ENCODE measurements around the gene SUPT20HL2. TPM values are rescaled to one million over a fixed set of nuclear protein-coding genes. Genes with fewer than 3 reads are reported as not detected.
A peak's percentile ranks its signal among the peaks of the same experiment; 100 is the strongest.
"Not testable (repeated sequence)": the region's sequence is repeated elsewhere in the genome, so short reads cannot be mapped to it uniquely, and the experiment has no call there.

The SUPT20HL2 gene
- total RNA-seq, 1 experiment from 2014 or later = not detected

- DNase-seq = peak; percentile 83
Measured at GRCh38 chrX:24311507-24312248, 2.2 kb downstream of the SUPT20HL2 start.

GRCh38 chrX:24310916-24311315, 3.0 kb downstream of the SUPT20HL2 start:
- H3K9ac ChIP-seq (ENCODE audit: extremely low read depth, insufficient read length, low read length); H3K36me3 Mint-ChIP-seq (ENCODE audit: insufficient read depth in 1 of 3, low read depth in 3 of 3); H3T11ph ChIP-seq (ENCODE audit: low read length); H3K79me2 ChIP-seq (ENCODE audit: insufficient read depth, low read length); H3K56ac ChIP-seq (ENCODE audit: insufficient read length, low read depth, low read length); H3K4me2 ChIP-seq (ENCODE audit: insufficient read depth, insufficient read length, low read length); H4K5ac ChIP-seq (ENCODE audit: insufficient read length, low read depth, low read length); H4K20me1 ChIP-seq (ENCODE audit: control insufficient read depth, insufficient read depth, insufficient read length); H3K23me2 ChIP-seq (ENCODE audit: insufficient read length, low read depth, low read length, poor library complexity, severe bottlenecking); H3K4ac ChIP-seq (ENCODE audit: low read depth, low read length); H3K23ac ChIP-seq (ENCODE audit: insufficient read length, low read depth, low read length); H2BK120ac ChIP-seq (ENCODE audit: low read depth, low read length, poor library complexity, severe bottlenecking); H2BK20ac ChIP-seq (ENCODE audit: low read depth, low read length, poor library complexity, severe bottlenecking); H2BK5ac ChIP-seq (ENCODE audit: insufficient read length, low read length); H3K4me1 ChIP-seq (ENCODE audit: insufficient read depth, low read length); H2AK5ac ChIP-seq (ENCODE audit: insufficient read length, low read length); H3K79me1 ChIP-seq (ENCODE audit: insufficient read depth, low read depth, low read length, poor library complexity, severe bottlenecking); H4K91ac ChIP-seq (ENCODE audit: insufficient read length, low read depth, low read length); H4K8ac ChIP-seq (replicated peaks; ENCODE audit: insufficient read length, low read depth, low read length); H3K9me3 ChIP-seq (ENCODE audit: control insufficient read depth, low read depth, low read length); H3K27me3 Mint-ChIP-seq (ENCODE audit: low read depth); H2BK12ac ChIP-seq (ENCODE audit: insufficient read length, low read depth, low read length); H2AFZ ChIP-seq (ENCODE audit: low read length); H2BK15ac ChIP-seq (ENCODE audit: low read depth, low read length); H3K27ac ChIP-seq (ENCODE audit: insufficient read length, low read depth, low read length); H3K27me3 ChIP-seq (ENCODE audit: insufficient read depth, low read length); H3K4me3 Mint-ChIP-seq; H3K9me3 Mint-ChIP-seq: not testable (repeated sequence)
- peak overlapping the region; percentile 45 for H3K14ac ChIP-seq (ENCODE audit: insufficient read depth, low read length)
- peaks cover 26 to 31% of the 10 kb centered on the region in 2 experiments for H3K4me1 Mint-ChIP-seq
- no CpG with 5 or more reads among the region's 3 CpGs for WGBS (ENCODE audit: extremely low coverage, insufficient read length, low lambda C conversion rate)
- peak; percentile 70 for DNase-seq
- peak overlapping the region in 2 of 3 experiments; percentile 15 to 75; a peak in 3 of 7 replicates for H3K27ac Mint-ChIP-seq
- H3K18ac ChIP-seq (ENCODE audit: insufficient read length, low read depth, low read length) = peak overlapping the region; percentile 72

More at GRCh38 chrX:24311507-24312248, 2.2 kb downstream of the SUPT20HL2 start:
- not testable (repeated sequence) for H3K9ac ChIP-seq (ENCODE audit: extremely low read depth, insufficient read length, low read length); H3K79me2 ChIP-seq (ENCODE audit: insufficient read depth, low read length); H3K36me3 Mint-ChIP-seq (ENCODE audit: insufficient read depth in 1 of 3, low read depth in 3 of 3); H2AK5ac ChIP-seq (ENCODE audit: insufficient read length, low read length); H2BK15ac ChIP-seq (ENCODE audit: low read depth, low read length); H3K79me1 ChIP-seq (ENCODE audit: insufficient read depth, low read depth, low read length, poor library complexity, severe bottlenecking); H3K23me2 ChIP-seq (ENCODE audit: insufficient read length, low read depth, low read length, poor library complexity, severe bottlenecking); H2BK120ac ChIP-seq (ENCODE audit: low read depth, low read length, poor library complexity, severe bottlenecking); H2BK5ac ChIP-seq (ENCODE audit: insufficient read length, low read length); H3K4ac ChIP-seq (ENCODE audit: low read depth, low read length); H4K91ac ChIP-seq (ENCODE audit: insufficient read length, low read depth, low read length); H2AFZ ChIP-seq (ENCODE audit: low read length); H3K27me3 ChIP-seq (ENCODE audit: insufficient read depth, low read length); H4K5ac ChIP-seq (ENCODE audit: insufficient read length, low read depth, low read length); H3K4me1 ChIP-seq (ENCODE audit: insufficient read depth, low read length); H4K8ac ChIP-seq (replicated peaks; ENCODE audit: insufficient read length, low read depth, low read length); H3T11ph ChIP-seq (ENCODE audit: low read length); H2BK20ac ChIP-seq (ENCODE audit: low read depth, low read length, poor library complexity, severe bottlenecking); H3K18ac ChIP-seq (ENCODE audit: insufficient read length, low read depth, low read length); H2BK12ac ChIP-seq (ENCODE audit: insufficient read length, low read depth, low read length); H3K23ac ChIP-seq (ENCODE audit: insufficient read length, low read depth, low read length); H3K4me2 ChIP-seq (ENCODE audit: insufficient read depth, insufficient read length, low read length); H3K56ac ChIP-seq (ENCODE audit: insufficient read length, low read depth, low read length); H3K9me3 ChIP-seq (ENCODE audit: control insufficient read depth, low read depth, low read length); H3K4me3 Mint-ChIP-seq; H3K27ac ChIP-seq (ENCODE audit: insufficient read length, low read depth, low read length); H3K9me3 Mint-ChIP-seq; H3K27me3 Mint-ChIP-seq (ENCODE audit: low read depth); H4K20me1 ChIP-seq (ENCODE audit: control insufficient read depth, insufficient read depth, insufficient read length)
- Mint-ChIP-seq H3K27ac (peak overlapping the region in 1 of 3 experiments; percentile 68; a peak in 1 of 7 replicates), H3K4me1 (peaks cover 20 to 25% of the 10 kb centered on the region in 2 experiments)
- WGBS (ENCODE audit: extremely low coverage, insufficient read length, low lambda C conversion rate) = no CpG with 5 or more reads among the region's 22 CpGs
- H3K14ac ChIP-seq (ENCODE audit: insufficient read depth, low read length) = peak overlapping the region; percentile 78; the same call in 1 of the 2 replicates
